MM.1S (cell line): Measurements from ENCODE around the gene GNAI3.

ENCODE experiments used
- DNase-seq: peaks from one replicate; pipeline ENCODE4 v3.0.0-alpha.2; 2015
- H2AFZ ChIP-seq: fragments of 300-600 bp; sonication (generic); 2 replicates; pipeline ENCODE4 v1.6.0; 2016; ENCODE audit warnings: antibody characterized with exemption, low read length
- H3F3A ChIP-seq: fragments of 300-600 bp; sonication (generic); 2 replicates; pipeline ENCODE4 v1.6.1; 2016; ENCODE audit warnings: mild to moderate bottlenecking, antibody characterized with exemption, low read length, moderate library complexity, mixed read lengths; ENCODE audit not compliant: insufficient read depth
- H3K27ac ChIP-seq: fragments of 300-600 bp; sonication (generic); 2 replicates; pipeline ENCODE4 v1.5.1; 2016; ENCODE audit warnings: mild to moderate bottlenecking, low read length
- H3K27me3 ChIP-seq: fragments of 300-600 bp; sonication (generic); replicated peaks from 2 replicates; pipeline ENCODE4 v1.6.0; 2016; ENCODE audit warnings: low read length; ENCODE audit not compliant: insufficient read depth
- H3K36me3 ChIP-seq: fragments of 300-600 bp; sonication (generic); replicated peaks from 2 replicates; pipeline ENCODE4 v1.6.1; 2016; ENCODE audit warnings: mild to moderate bottlenecking, low read length, mixed read lengths; ENCODE audit not compliant: insufficient read depth
- H3K4me1 ChIP-seq: fragments of 300-600 bp; sonication (generic); 2 replicates; pipeline ENCODE4 v1.6.1; 2016; ENCODE audit warnings: low read length, mixed read lengths
- H3K4me2 ChIP-seq: fragments of 300-600 bp; sonication (generic); 2 replicates; pipeline ENCODE4 v1.6.0; 2016; ENCODE audit warnings: low read depth, low read length
- H3K4me3 ChIP-seq: fragments of 300-600 bp; sonication (generic); 2 replicates; pipeline ENCODE4 v1.5.1; 2016; ENCODE audit warnings: low read length, mixed read lengths
- H3K79me2 ChIP-seq: fragments of 300-600 bp; sonication (generic); 2 replicates; pipeline ENCODE4 v1.6.1; 2016; ENCODE audit warnings: mixed run types, low read length, mixed read lengths
- H3K9ac ChIP-seq: fragments of 300-600 bp; sonication (generic); 2 replicates; pipeline ENCODE4 v1.6.1; 2016; ENCODE audit warnings: low read length, mixed read lengths
- H3K9me2 ChIP-seq: fragments of 300-600 bp; sonication (generic); replicated peaks from 2 replicates; pipeline ENCODE4 v1.6.1; 2016; ENCODE audit warnings: mild to moderate bottlenecking, low read length, mixed read lengths; ENCODE audit not compliant: insufficient read depth
- H3K9me3 ChIP-seq: fragments of 300-600 bp; sonication (generic); replicated peaks from 2 replicates; pipeline ENCODE4 v1.6.1; 2016; ENCODE audit warnings: mild to moderate bottlenecking, low read length, mixed read lengths; ENCODE audit not compliant: insufficient read depth
- H4K20me1 ChIP-seq: fragments of 300-600 bp; sonication (generic); 2 replicates; pipeline ENCODE4 v1.6.1; 2016; ENCODE audit warnings: mild to moderate bottlenecking, low read length, moderate library complexity, mixed read lengths; ENCODE audit not compliant: insufficient read depth
- CTCF ChIP-seq: fragments of 300-600 bp; sonication (generic); IDR thresholded peaks from 2 replicates; pipeline ENCODE4 v1.5.1; 2016; ENCODE audit warnings: antibody characterized with exemption, low read length, mixed read lengths
- EZH2 ChIP-seq: fragments of 300-600 bp; sonication (generic); optimal IDR thresholded peaks from 2 replicates; pipeline ENCODE3; 2017; ENCODE audit warnings: low read depth, mild to moderate bottlenecking, antibody characterized with exemption, low read length, mixed read lengths
- EZH2phosphoT487 ChIP-seq: fragments of 300-600 bp; sonication (generic); IDR thresholded peaks from 2 replicates; pipeline ENCODE4 v1.6.1; 2018; ENCODE audit warnings: antibody characterized with exemption, low read length

Gene GNAI3

GRCh38 chr1:109530457-109531087 lies 17.8 kb upstream of the GNAI3 start:
- H3F3A ChIP-seq, result no peaks in the 10 kb centered on the region
- H3K9me3 ChIP-seq, result no peaks in the 10 kb centered on the region
- H3K79me2 ChIP-seq, result no peaks in the 10 kb centered on the region
- no peak overlapping the region for H3K4me3 ChIP-seq
- no peaks in the 10 kb centered on the region for H4K20me1 ChIP-seq
- TF ChIP-seq EZH2phosphoT487 (no peak), EZH2 (no peak), CTCF (no peak)
- DNase-seq, result no peak
- H3K27me3 ChIP-seq, result no peaks in the 10 kb centered on the region
- H3K9ac ChIP-seq, result no peak overlapping the region
- no peak overlapping the region for H3K4me2 ChIP-seq
- H2AFZ ChIP-seq, result no peak overlapping the region
- H3K27ac ChIP-seq, result no peak overlapping the region
- H3K4me1 ChIP-seq, result no peaks in the 10 kb centered on the region
- H3K36me3 ChIP-seq, result no peaks in the 10 kb centered on the region
- no peaks in the 10 kb centered on the region for H3K9me2 ChIP-seq

DNA sequence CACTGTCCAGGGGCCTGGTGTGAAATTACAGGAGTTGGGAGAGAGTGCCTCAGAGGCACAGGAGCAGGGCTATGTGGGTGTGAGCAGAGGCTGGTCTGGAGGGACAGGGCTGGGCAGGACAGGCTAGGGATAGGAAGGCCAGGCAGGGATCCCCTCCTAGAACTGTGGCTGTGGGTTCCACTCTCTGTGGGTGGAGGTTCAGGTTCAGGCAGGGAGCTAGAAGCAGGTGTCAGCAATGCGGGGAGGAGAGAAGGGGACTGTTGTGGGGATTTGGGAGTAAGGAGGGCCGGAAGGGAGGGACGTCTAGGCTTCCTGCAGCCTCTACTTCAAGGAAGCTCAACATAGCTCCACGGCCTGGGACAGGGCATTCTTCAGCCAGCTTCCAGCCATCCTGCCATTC lies 17.0 kb upstream of the GNAI3 start:
- H3K4me3 ChIP-seq, result no peak overlapping the region
- no peaks in the 10 kb centered on the region for H3K4me1 ChIP-seq
- H3K27me3 ChIP-seq, result no peaks in the 10 kb centered on the region
- no peak overlapping the region for H3K9ac ChIP-seq
- DNase-seq, result no peak
- no peak overlapping the region for H3K27ac ChIP-seq
- no peaks in the 10 kb centered on the region for H3K79me2 ChIP-seq
- TF ChIP-seq CTCF, result no peak
- no peak for TF ChIP-seq EZH2
- TF ChIP-seq EZH2phosphoT487, result no peak
- no peak overlapping the region for H2AFZ ChIP-seq
- no peaks in the 10 kb centered on the region for H3K9me3 ChIP-seq
- H3K4me2 ChIP-seq, result no peak overlapping the region
- no peaks in the 10 kb centered on the region for H3F3A ChIP-seq
- no peaks in the 10 kb centered on the region for H4K20me1 ChIP-seq
- H3K36me3 ChIP-seq, result no peaks in the 10 kb centered on the region
- H3K9me2 ChIP-seq, result no peaks in the 10 kb centered on the region

DNA sequence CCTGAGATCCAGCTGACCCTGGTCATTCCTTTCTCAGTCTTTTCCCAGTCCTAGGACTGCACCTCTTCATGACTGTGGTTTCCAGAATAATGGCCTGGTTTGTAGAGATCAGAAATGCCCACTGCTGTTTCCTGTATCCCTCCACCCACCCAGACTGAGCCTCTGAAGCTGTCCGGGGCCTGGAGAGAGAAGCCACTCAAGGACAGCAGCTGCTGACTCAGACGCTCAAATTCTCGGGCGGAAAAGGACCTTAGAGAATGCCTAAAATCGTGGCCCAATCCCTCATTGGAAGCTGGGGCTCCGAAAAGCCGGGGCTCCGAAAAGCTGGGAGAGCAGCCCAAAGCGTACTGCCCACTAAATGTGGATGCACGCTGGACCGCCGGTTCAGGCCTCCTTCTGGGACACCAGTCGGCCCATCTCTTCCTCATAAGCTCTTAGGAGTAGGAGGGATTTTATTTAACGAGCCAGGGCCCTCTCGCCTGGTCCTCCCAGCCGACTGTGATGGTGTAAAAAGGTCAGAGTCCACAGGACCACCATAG lies 16.5 kb upstream of the GNAI3 start:
- H3K36me3 ChIP-seq, result no peaks in the 10 kb centered on the region
- TF ChIP-seq EZH2phosphoT487, result no peak
- no peak for TF ChIP-seq CTCF
- TF ChIP-seq EZH2, result no peak
- no peak overlapping the region for H3K27ac ChIP-seq
- H3K79me2 ChIP-seq, result no peaks in the 10 kb centered on the region
- peak overlapping the region; percentile 99; the same call in 1 of the 2 replicates for H2AFZ ChIP-seq
- H3F3A ChIP-seq, result no peaks in the 10 kb centered on the region
- no peaks in the 10 kb centered on the region for H3K4me1 ChIP-seq
- DNase-seq, result no peak
- H3K9me2 ChIP-seq, result no peaks in the 10 kb centered on the region
- no peaks in the 10 kb centered on the region for H3K9me3 ChIP-seq
- H3K4me2 ChIP-seq, result peak overlapping the region; percentile 93; the same call in 1 of the 2 replicates
- no peaks in the 10 kb centered on the region for H3K27me3 ChIP-seq
- H4K20me1 ChIP-seq, result no peaks in the 10 kb centered on the region
- no peak overlapping the region for H3K9ac ChIP-seq
- no peak overlapping the region for H3K4me3 ChIP-seq
